Hypothalamus (tissue), 51 donors: Measurements from ENCODE around the gene PHF21A.

Experiments used
- DNase-seq, 51 donors: peaks; one replicate each; lab custom pipeline; 2025; lab: John Stamatoyannopoulos, UW

PHF21A gene

GRCh38 chr11:45925550-45925949 lies 195.7 kb downstream of the PHF21A start:
- DNase-seq = no peak

- DNase-seq = no peak
Observed at GRCh38 chr11:45924927-45925326, 196.3 kb downstream of the PHF21A start.

GRCh38 chr11:45924036-45924915 lies 197.0 kb downstream of the PHF21A start:
- DNase-seq = no peak

GRCh38 chr11:45922425-45923082 lies 198.7 kb downstream of the PHF21A start, which contains the start of gene LARGE2:
LARGE2 (plus strand) TSS chr11:45922656; CDS start chr11:45922883, 227 bp downstream.
- no peak for DNase-seq

- DNase-seq = peak in 4 of 51 donors; percentile 32 to 40 (median 37)
Observed at GRCh38 chr11:45921561-45922424, 199.5 kb downstream of the PHF21A start.

GRCh38 chr11:45920531-45921477 lies 200.4 kb downstream of the PHF21A start:
- DNase-seq = no peak

- DNase-seq = peak in 2 of 51 donors; percentile 20 to 30
Observed at GRCh38 chr11:45919806-45920530, 201.3 kb downstream of the PHF21A start.

- DNase-seq = no peak
Observed at GRCh38 chr11:45918962-45919675, 202.1 kb downstream of the PHF21A start.

- peak in 48 of 51 donors; percentile 25 to 88 (median 70) for DNase-seq
Observed at GRCh38 chr11:45918331-45918941, 202.8 kb downstream of the PHF21A start.

GRCh38 chr11:45917623-45918330 lies 203.5 kb downstream of the PHF21A start, which contains the start of gene PEX16:
PEX16 (minus strand) TSS chr11:45917877; CDS start chr11:45917811, 66 bp downstream.
- DNase-seq = peak; percentile 58 to 98 (median 95)

- no peak for DNase-seq
Observed at GRCh38 chr11:45917286-45917622, 204.0 kb downstream of the PHF21A start.

GRCh38 chr11:45915446-45915845 lies 205.8 kb downstream of the PHF21A start:
- DNase-seq = no peak

GRCh38 chr11:45913942-45914635 lies 207.2 kb downstream of the PHF21A start:
- DNase-seq = no peak

- no peak for DNase-seq
Observed at GRCh38 chr11:45913514-45913913, 207.7 kb downstream of the PHF21A start.

GRCh38 chr11:45910623-45911022 lies 210.6 kb downstream of the PHF21A start:
- no peak for DNase-seq
